Panc1 (cell line): Measurements from ENCODE around the gene GRM7.

Experiments
- CTCF ChIP-seq: fragments of 450-650 bp; IDR thresholded peaks from 2 replicates; pipeline ENCODE4 v1.5.1; 2017; ENCODE audit warnings: mild to moderate bottlenecking
- POLR2AphosphoS5 ChIP-seq: IDR thresholded peaks from 2 replicates; pipeline ENCODE4 v1.6.1; 2012; ENCODE audit warnings: mild to moderate bottlenecking, low read depth, low read length, moderate library complexity
- SIN3A ChIP-seq: IDR thresholded peaks from 2 replicates; pipeline ENCODE4 v1.6.1; 2012; ENCODE audit warnings: low read depth, mild to moderate bottlenecking, low read length, moderate library complexity, borderline replicate concordance; ENCODE audit not compliant: insufficient read depth
- TCF7L2 ChIP-seq: IDR thresholded peaks from 2 replicates; pipeline ENCODE4 v1.6.1; 2011; ENCODE audit warnings: mild to moderate bottlenecking, low read depth, low read length, inconsistent platforms

DNA sequence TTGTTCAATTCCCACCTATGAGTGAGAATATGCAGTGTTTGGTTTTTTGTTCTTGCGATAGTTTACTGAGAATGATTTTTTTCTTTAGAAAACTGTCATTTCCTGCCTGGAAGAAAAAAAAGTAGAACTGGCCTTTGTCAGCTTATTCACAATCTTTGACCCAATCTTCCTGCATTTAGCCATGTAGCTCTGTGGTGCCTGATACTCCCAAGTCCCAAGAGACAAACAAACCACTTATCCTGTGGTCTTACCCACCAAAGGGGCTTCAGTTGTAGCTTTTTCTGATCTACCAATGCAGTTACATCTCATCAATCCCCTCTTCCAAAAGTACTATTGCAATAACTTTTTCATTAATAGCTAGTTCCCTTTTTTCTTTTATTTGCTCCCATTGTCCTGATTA lies 444.6 kb downstream of the GRM7 start:
- TF ChIP-seq CTCF: no peak
- no peak for TF ChIP-seq SIN3A
- TF ChIP-seq TCF7L2: no peak
- no peak for TF ChIP-seq POLR2AphosphoS5
